ENCODE measurements around the gene LCK. TPM values are rescaled to one million over a fixed set of nuclear protein-coding genes. Genes with fewer than 3 reads are reported as not detected.

Gene LCK
- total and polyA plus RNA-seq, 2 donors (not counting 1 experiment from before 2014, with no cell fraction given): not detected

GRCh38 chr1:32311709-32312393 lies 60.8 kb downstream of the LCK start:
- H3K4me1 ChIP-seq (ENCODE audit: control insufficient read depth, extremely low read depth, insufficient read depth, low read length): no peaks in the 10 kb centered on the region
- H3K9me3 ChIP-seq (ENCODE audit: control insufficient read depth, insufficient read depth, low read depth, low read length): no peaks in the 10 kb centered on the region
- H3K9ac ChIP-seq (ENCODE audit: insufficient read depth, low read length): no peak overlapping the region
- no peak for DNase-seq (ENCODE audit: low read depth in 2 of 2)
- H3K79me2 ChIP-seq (ENCODE audit: control insufficient read depth, insufficient read depth, low read length): peaks cover 12% of the 10 kb centered on the region
- H4K20me1 ChIP-seq (ENCODE audit: control insufficient read depth, extremely low read depth, insufficient read depth, low read length): no peaks in the 10 kb centered on the region
- H3K4me2 ChIP-seq (ENCODE audit: extremely low read depth, insufficient read depth, low read length): no peak overlapping the region
- no peak overlapping the region for H2AFZ ChIP-seq (ENCODE audit: low read length)
- H3K27ac ChIP-seq (ENCODE audit: insufficient read depth, low read length): no peak overlapping the region
- no peaks in the 10 kb centered on the region for H3K27me3 ChIP-seq (ENCODE audit: control insufficient read depth, insufficient read depth, low read length)
- H3K4me3 ChIP-seq (replicated peaks in 1 of 4; ENCODE audit: control extremely low read depth in 1 of 4, insufficient read depth in 1 of 4, low read depth in 3 of 4, low read length in 4 of 4): no peak overlapping the region
- H3K36me3 ChIP-seq (ENCODE audit: control insufficient read depth, insufficient read depth, low read length): no peaks in the 10 kb centered on the region
- TF ChIP-seq CTCF (conservative IDR thresholded peaks at IDR 0.05 in 1 of 2, IDR thresholded peaks at IDR 0.05 in 1 of 2; ENCODE audit: low read depth in 1 of 2, low read length in 2 of 2): no peak
- TF ChIP-seq EZH2 (IDR thresholded peaks at IDR 0.05; ENCODE audit: low read length, missing control alignments): no peak

GRCh38 chr1:32316903-32317277 lies 65.8 kb downstream of the LCK start:
- no peaks in the 10 kb centered on the region for H3K79me2 ChIP-seq (ENCODE audit: control insufficient read depth, insufficient read depth, low read length)
- H2AFZ ChIP-seq (ENCODE audit: low read length): no peak overlapping the region
- H3K27me3 ChIP-seq (ENCODE audit: control insufficient read depth, insufficient read depth, low read length): no peaks in the 10 kb centered on the region
- TF ChIP-seq EZH2 (IDR thresholded peaks at IDR 0.05; ENCODE audit: low read length, missing control alignments): no peak
- no peak for TF ChIP-seq CTCF (conservative IDR thresholded peaks at IDR 0.05 in 1 of 2, IDR thresholded peaks at IDR 0.05 in 1 of 2; ENCODE audit: low read depth in 1 of 2, low read length in 2 of 2)
- no peak overlapping the region for H3K4me2 ChIP-seq (ENCODE audit: extremely low read depth, insufficient read depth, low read length)
- peaks cover 3% of the 10 kb centered on the region for H3K4me1 ChIP-seq (ENCODE audit: control insufficient read depth, extremely low read depth, insufficient read depth, low read length)
- DNase-seq (ENCODE audit: low read depth in 2 of 2): no peak
- no peak overlapping the region for H3K4me3 ChIP-seq (replicated peaks in 1 of 4; ENCODE audit: control extremely low read depth in 1 of 4, insufficient read depth in 1 of 4, low read depth in 3 of 4, low read length in 4 of 4)
- no peaks in the 10 kb centered on the region for H3K36me3 ChIP-seq (ENCODE audit: control insufficient read depth, insufficient read depth, low read length)
- no peaks in the 10 kb centered on the region for H4K20me1 ChIP-seq (ENCODE audit: control insufficient read depth, extremely low read depth, insufficient read depth, low read length)
- H3K27ac ChIP-seq (ENCODE audit: insufficient read depth, low read length): no peak overlapping the region
- H3K9me3 ChIP-seq (ENCODE audit: control insufficient read depth, insufficient read depth, low read depth, low read length): no peaks in the 10 kb centered on the region
- no peak overlapping the region for H3K9ac ChIP-seq (ENCODE audit: insufficient read depth, low read length)

- H3K36me3 ChIP-seq (ENCODE audit: control insufficient read depth, insufficient read depth, low read length): no peaks in the 10 kb centered on the region
- no peaks in the 10 kb centered on the region for H3K79me2 ChIP-seq (ENCODE audit: control insufficient read depth, insufficient read depth, low read length)
- no peak overlapping the region for H3K9ac ChIP-seq (ENCODE audit: insufficient read depth, low read length)
- no peaks in the 10 kb centered on the region for H4K20me1 ChIP-seq (ENCODE audit: control insufficient read depth, extremely low read depth, insufficient read depth, low read length)
- H3K4me3 ChIP-seq (replicated peaks in 1 of 4; ENCODE audit: control extremely low read depth in 1 of 4, insufficient read depth in 1 of 4, low read depth in 3 of 4, low read length in 4 of 4): no peak overlapping the region
- H3K4me2 ChIP-seq (ENCODE audit: extremely low read depth, insufficient read depth, low read length): no peak overlapping the region
- no peaks in the 10 kb centered on the region for H3K27me3 ChIP-seq (ENCODE audit: control insufficient read depth, insufficient read depth, low read length)
- TF ChIP-seq EZH2 (IDR thresholded peaks at IDR 0.05; ENCODE audit: low read length, missing control alignments) (no peak), CTCF (conservative IDR thresholded peaks at IDR 0.05 in 1 of 2, IDR thresholded peaks at IDR 0.05 in 1 of 2; ENCODE audit: low read depth in 1 of 2, low read length in 2 of 2) (no peak)
- H3K4me1 ChIP-seq (ENCODE audit: control insufficient read depth, extremely low read depth, insufficient read depth, low read length): peaks cover 4% of the 10 kb centered on the region
- DNase-seq (ENCODE audit: low read depth in 2 of 2): no peak
- no peaks in the 10 kb centered on the region for H3K9me3 ChIP-seq (ENCODE audit: control insufficient read depth, insufficient read depth, low read depth, low read length)
- no peak overlapping the region for H2AFZ ChIP-seq (ENCODE audit: low read length)
- no peak overlapping the region for H3K27ac ChIP-seq (ENCODE audit: insufficient read depth, low read length)
Observed at GRCh38 chr1:32318127-32318869, 67.2 kb downstream of the LCK start.

All from fibroblast of lung (primary cell).